Smooth muscle cell of the umbilical artery (primary cell): ENCODE data around the gene FREM3. TPM values are rescaled to one million over a fixed set of nuclear protein-coding genes. Genes with fewer than 3 reads are reported as not detected.

Source experiments
- total RNA-seq: library from RNA; depleted of rRNA; stranded (reverse); fragments of >200 nt; gene quantifications from 2 replicates; pipeline ENCODE4 v1.2.3, GENCODE V29; 2014

The FREM3 gene
- total RNA-seq = not detected in 2 replicates

DNA sequence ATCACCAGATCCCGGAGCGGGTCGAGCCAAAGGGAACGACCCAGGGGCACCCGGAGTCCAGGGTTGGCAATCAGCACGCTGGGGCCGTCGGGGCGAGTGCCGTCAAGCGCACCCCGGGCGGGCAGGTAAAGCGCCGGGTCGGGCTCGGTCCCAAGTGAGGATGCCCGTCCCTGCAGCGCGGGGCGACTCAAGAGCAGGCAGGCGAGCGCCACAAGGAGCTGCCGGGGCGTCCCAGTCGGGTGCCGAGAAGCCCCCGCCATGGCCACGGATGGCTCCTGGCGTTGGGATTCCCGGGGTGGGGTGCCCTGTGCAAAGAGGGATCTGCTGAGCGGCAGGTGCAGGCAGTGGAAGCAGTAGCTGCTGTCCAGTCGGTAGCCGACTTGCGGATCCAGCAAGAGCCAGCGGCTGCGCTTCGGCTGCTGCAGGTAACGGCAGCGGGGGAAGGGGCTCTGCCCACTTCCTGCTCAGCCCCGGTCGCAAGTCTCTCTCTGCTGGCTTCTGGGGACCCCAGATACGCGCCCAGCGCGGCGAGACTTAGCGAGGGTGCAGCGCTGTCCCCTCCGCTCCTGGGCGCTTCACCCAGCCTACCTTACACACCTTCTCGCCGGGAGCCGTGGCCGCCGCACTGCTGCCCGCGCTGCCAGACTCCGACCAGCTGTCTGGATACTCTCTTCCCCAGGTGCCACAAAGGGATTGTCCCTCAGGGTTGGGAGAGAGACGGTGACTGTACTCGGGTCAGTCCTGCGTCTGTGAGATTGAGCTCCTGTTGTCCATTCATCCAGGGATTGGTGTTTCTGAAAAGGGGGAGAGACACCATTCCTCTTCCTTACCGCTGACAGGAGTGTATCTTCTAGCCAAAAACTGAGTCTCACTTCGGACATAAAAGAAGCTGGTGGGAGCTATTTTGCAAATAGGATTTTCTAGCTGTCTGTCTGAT lies at the start of gene FREM3:
Gene FREM3, minus strand, starts transcription at position 260 of the 937 bp plus-strand sequence. Its CDS starts 0 bp downstream, at position 260.

Other genes starting within 250 kb of the FREM3 start
- 44.8 and 63.2 TPM in 2 replicates for gene SMARCA5, start 187.0 kb downstream of the FREM3 start, total RNA-seq
- gene GYPE, start 204.9 kb upstream of the FREM3 start, total RNA-seq = 0.30 and 0.37 TPM in 2 replicates